Loucy (cell line): ENCODE measurements around the gene PAQR7.

Experiments used
- H2AFZ ChIP-seq: fragments of 200-600 bp; sonication (generic); 2 replicates; pipeline ENCODE4 v1.6.0; 2016; ENCODE audit warnings: antibody characterized with exemption, mild to moderate bottlenecking, low read length, moderate library complexity
- H3F3A ChIP-seq: fragments of 200-600 bp; 2 replicates; pipeline ENCODE4 v1.6.0; 2016; ENCODE audit warnings: antibody characterized with exemption, low read depth, mild to moderate bottlenecking
- H3K27me3 ChIP-seq: fragments of 200-600 bp; sonication (generic); 2 replicates; pipeline ENCODE4 v1.6.1; 2014; ENCODE audit warnings: low read length, mild to moderate bottlenecking; ENCODE audit not compliant: insufficient read depth, poor library complexity, severe bottlenecking
- H3K36me3 ChIP-seq: fragments of 200-600 bp; sonication (generic); 2 replicates; pipeline ENCODE4 v1.6.1; 2016; ENCODE audit warnings: low read length; ENCODE audit not compliant: insufficient read depth
- H3K4me1 ChIP-seq: fragments of 200-600 bp; sonication (generic); 2 replicates; pipeline ENCODE4 v1.5.1; 2014; ENCODE audit warnings: low read length, mild to moderate bottlenecking; ENCODE audit not compliant: insufficient read depth, poor library complexity, severe bottlenecking
- H3K4me2 ChIP-seq: fragments of 200-600 bp; sonication (generic); 2 replicates; pipeline ENCODE4 v1.6.0; 2014; ENCODE audit warnings: antibody characterized with exemption, low read length, low read depth, mild to moderate bottlenecking; ENCODE audit not compliant: poor library complexity, severe bottlenecking
- H3K4me3 ChIP-seq: fragments of 200-600 bp; sonication (generic); 2 replicates; pipeline ENCODE4 v1.5.1; 2014; ENCODE audit warnings: low read length, mild to moderate bottlenecking, mixed read lengths; ENCODE audit not compliant: poor library complexity, severe bottlenecking
- H3K79me2 ChIP-seq: fragments of 200-600 bp; sonication (generic); 2 replicates; pipeline ENCODE4 v1.6.1; 2014; ENCODE audit warnings: low read length; ENCODE audit not compliant: insufficient read depth
- H3K9ac ChIP-seq: fragments of 200-600 bp; sonication (generic); 2 replicates; pipeline ENCODE4 v1.6.0; 2014; ENCODE audit warnings: mild to moderate bottlenecking, low read depth, low read length, moderate library complexity; ENCODE audit not compliant: poor library complexity, severe bottlenecking
- H3K9me2 ChIP-seq: fragments of 200-600 bp; sonication (generic); replicated peaks from 2 replicates; pipeline ENCODE4 v1.6.1; 2016; ENCODE audit warnings: low read depth, low read length, mixed read lengths
- H3K9me3 ChIP-seq: fragments of 200-600 bp; sonication (generic); 2 replicates; pipeline ENCODE4 v1.6.1; 2014; ENCODE audit warnings: mild to moderate bottlenecking, antibody characterized with exemption, low read length, low read depth; ENCODE audit not compliant: insufficient read depth
- H4K20me1 ChIP-seq: fragments of 200-600 bp; sonication (generic); 2 replicates; pipeline ENCODE4 v1.6.0; 2014; ENCODE audit warnings: antibody characterized with exemption, low read length, mild to moderate bottlenecking; ENCODE audit not compliant: insufficient read depth, poor library complexity, severe bottlenecking
- EZH2phosphoT487 ChIP-seq: fragments of 200-600 bp; IDR thresholded peaks from 2 replicates; pipeline ENCODE4 v1.6.1; 2018; ENCODE audit warnings: antibody characterized with exemption, mild to moderate bottlenecking, moderate library complexity, borderline replicate concordance
- TF ChIP-seq, protein P1 (sequence below): fragments of 200-600 bp; sonication (generic); conservative IDR thresholded peaks from 2 replicates; pipeline ENCODE4 v1.5.1; 2014; ENCODE audit warnings: mild to moderate bottlenecking, antibody characterized with exemption, low read length

The PAQR7 gene, protein sequence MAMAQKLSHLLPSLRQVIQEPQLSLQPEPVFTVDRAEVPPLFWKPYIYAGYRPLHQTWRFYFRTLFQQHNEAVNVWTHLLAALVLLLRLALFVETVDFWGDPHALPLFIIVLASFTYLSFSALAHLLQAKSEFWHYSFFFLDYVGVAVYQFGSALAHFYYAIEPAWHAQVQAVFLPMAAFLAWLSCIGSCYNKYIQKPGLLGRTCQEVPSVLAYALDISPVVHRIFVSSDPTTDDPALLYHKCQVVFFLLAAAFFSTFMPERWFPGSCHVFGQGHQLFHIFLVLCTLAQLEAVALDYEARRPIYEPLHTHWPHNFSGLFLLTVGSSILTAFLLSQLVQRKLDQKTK

DNA sequence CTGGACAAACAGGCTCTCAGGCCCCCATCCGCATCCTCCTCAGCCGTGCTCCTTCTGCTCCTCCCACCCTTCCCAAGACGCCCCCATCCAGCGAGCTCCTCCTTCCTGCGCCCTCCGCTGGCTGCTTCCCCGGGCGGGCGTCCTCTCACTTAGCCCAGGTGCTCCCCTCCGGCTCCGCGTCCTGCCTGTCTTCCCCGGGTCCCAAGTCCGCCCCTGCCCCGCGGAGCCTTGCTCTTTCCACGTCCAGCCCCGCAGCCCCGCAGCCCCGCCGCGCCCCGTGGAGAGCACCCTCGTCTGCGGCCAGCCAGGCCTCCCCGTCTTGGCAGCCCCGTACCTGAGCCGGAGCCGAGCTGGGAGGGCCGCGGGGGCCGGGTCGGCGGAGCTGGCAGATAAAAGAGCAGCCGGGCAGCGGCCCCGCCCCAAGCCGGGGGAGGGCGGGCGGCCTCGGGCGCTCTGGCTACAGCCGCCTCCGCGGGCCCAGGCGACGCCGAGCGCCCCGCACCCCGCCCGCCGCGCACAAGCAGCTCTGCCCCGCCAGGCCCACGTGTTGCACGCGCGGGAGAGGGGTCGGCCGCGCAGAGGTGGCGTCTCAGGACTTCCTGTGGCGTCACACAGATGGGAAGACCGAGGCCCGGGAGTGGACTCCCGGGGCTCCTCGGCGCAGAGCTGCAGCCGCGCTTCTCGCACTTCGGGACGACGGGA is at the start of gene PAQR7:
Gene PAQR7 (minus strand): TSS at position 555 of the 702 bp plus-strand sequence. CDS start 11,869 bp downstream, outside the sequence.
- Histone ChIP-seq H3K36me3 (no peaks in the 10 kb centered on the region), H2AFZ (no peak within 1 kb of the TSS), H4K20me1 (no peaks in the 10 kb centered on the region), H3F3A (no peaks in the 10 kb centered on the region), H3K9me3 (no peaks in the 10 kb centered on the region), H3K9me2 (no peaks in the 10 kb centered on the region), H3K27me3 (no peaks in the 10 kb centered on the region), H3K4me2 (no peak within 1 kb of the TSS), H3K4me1 (peaks cover 13% of the 10 kb centered on the region), H3K79me2 (no peaks in the 10 kb centered on the region), H3K4me3 (no peak within 1 kb of the TSS), H3K9ac (no peak within 1 kb of the TSS)
- TF ChIP-seq, protein P1, sequence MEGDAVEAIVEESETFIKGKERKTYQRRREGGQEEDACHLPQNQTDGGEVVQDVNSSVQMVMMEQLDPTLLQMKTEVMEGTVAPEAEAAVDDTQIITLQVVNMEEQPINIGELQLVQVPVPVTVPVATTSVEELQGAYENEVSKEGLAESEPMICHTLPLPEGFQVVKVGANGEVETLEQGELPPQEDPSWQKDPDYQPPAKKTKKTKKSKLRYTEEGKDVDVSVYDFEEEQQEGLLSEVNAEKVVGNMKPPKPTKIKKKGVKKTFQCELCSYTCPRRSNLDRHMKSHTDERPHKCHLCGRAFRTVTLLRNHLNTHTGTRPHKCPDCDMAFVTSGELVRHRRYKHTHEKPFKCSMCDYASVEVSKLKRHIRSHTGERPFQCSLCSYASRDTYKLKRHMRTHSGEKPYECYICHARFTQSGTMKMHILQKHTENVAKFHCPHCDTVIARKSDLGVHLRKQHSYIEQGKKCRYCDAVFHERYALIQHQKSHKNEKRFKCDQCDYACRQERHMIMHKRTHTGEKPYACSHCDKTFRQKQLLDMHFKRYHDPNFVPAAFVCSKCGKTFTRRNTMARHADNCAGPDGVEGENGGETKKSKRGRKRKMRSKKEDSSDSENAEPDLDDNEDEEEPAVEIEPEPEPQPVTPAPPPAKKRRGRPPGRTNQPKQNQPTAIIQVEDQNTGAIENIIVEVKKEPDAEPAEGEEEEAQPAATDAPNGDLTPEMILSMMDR = no peak
- no peak for TF ChIP-seq EZH2phosphoT487

DNA sequence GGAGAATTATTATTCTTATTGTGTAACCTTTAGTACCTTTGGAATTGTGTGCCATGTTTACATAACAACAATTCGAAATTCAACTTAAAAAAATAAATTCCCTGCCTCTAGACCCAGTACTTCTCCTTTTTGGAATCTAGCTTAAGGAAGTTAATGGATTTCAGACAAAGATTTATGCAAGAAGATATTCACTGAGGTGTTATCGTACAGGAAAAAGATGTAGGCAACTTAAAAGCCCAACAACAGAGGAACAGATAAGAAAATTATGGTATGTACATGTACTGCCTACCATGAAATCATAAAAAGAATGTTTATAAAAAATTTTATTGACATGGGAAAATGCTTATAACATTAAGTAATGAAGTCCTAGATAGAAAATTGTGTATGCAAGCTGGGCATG is 48.9 kb upstream of the PAQR7 start:
- Histone ChIP-seq H3K4me3 (no peak overlapping the region), H3K4me1 (peaks cover 9% of the 10 kb centered on the region), H3K79me2 (no peaks in the 10 kb centered on the region), H3K9me2 (no peaks in the 10 kb centered on the region), H4K20me1 (no peaks in the 10 kb centered on the region), H3K36me3 (no peaks in the 10 kb centered on the region), H3K27me3 (no peaks in the 10 kb centered on the region), H3F3A (0 out of 2 replicates have a peak, but pooled peaks cover 4% of the 10 kb centered on the region), H3K9ac (no peak overlapping the region), H2AFZ (no peak overlapping the region), H3K4me2 (no peak overlapping the region), H3K9me3 (no peaks in the 10 kb centered on the region)
- TF ChIP-seq, protein P1 = no peak
- no peak for TF ChIP-seq EZH2phosphoT487

DNA sequence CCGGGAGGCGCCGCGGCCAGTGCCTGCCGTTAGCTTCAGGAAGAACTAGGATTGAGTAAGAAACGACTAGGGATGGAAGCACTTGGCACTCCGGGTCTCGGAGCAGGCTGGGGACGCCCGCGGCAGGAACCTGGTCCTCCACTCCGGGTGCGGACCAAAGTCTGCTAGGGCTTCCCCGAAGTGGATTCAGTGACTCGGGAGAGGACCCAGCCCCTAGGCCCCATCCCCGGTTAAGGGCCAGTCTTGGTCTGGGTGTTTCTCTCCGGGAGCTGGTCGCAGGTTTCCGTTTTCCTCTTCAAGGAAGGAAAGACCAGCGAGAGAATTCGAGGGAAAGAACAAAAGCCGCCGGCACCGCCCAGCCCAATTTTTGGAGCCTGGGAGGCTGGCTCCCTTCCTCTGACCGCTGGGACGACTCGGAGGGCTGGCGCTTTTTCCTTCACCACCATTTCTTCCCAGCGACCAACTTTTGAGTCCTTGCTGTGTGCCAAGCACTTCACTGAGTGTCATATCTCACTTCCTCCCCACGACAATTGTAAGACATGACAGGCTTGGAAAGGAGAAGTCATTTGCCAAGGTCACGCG is 47.6 kb upstream of the PAQR7 start:
- Histone ChIP-seq H4K20me1 (no peaks in the 10 kb centered on the region), H3F3A (0 out of 2 replicates have a peak, but pooled peaks cover 4% of the 10 kb centered on the region), H3K79me2 (no peaks in the 10 kb centered on the region), H2AFZ (peak overlapping the region; percentile 75), H3K36me3 (no peaks in the 10 kb centered on the region), H3K4me3 (peak overlapping the region; percentile 60), H3K4me2 (peak overlapping the region; percentile 59), H3K9ac (no peak overlapping the region), H3K27me3 (no peaks in the 10 kb centered on the region), H3K9me2 (no peaks in the 10 kb centered on the region), H3K9me3 (no peaks in the 10 kb centered on the region), H3K4me1 (peaks cover 9% of the 10 kb centered on the region)
- no peak for TF ChIP-seq EZH2phosphoT487
- TF ChIP-seq, protein P1 = no peak
